Measurements from ENCODE around the gene SPATA7.

Gene SPATA7

GRCh38 chr14:88385212-88386101 lies at the start of gene SPATA7:
Gene SPATA7, plus strand, starts transcription at chr14:88385657. Its CDS starts 162 bp downstream, at chr14:88385819.
- H3K36me3 Mint-ChIP-seq (ENCODE audit: low read depth): no peaks in the 10 kb centered on the region
- H3K27me3 Mint-ChIP-seq: no peaks in the 10 kb centered on the region

GRCh38 chr14:88340357-88340756 lies 45.1 kb upstream of the SPATA7 start:
- H3K36me3 Mint-ChIP-seq (ENCODE audit: low read depth): no peaks in the 10 kb centered on the region
- H3K27me3 Mint-ChIP-seq: peaks cover 5% of the 10 kb centered on the region
- ATAC-seq (no peak), DNase-seq (no peak)
- no peaks in the 10 kb centered on the region for H3K9me3 Mint-ChIP-seq
- no peak overlapping the region for H3K27ac Mint-ChIP-seq
- no peaks in the 10 kb centered on the region for H3K4me1 Mint-ChIP-seq
- H3K4me3 Mint-ChIP-seq: no peak overlapping the region

More at GRCh38 chr14:88385212-88386101, at the start of gene SPATA7:
- H3K4me3 Mint-ChIP-seq: peak within 1 kb of the TSS; percentile 97
- DNase-seq (peak; percentile 90), ATAC-seq (peak; percentile 99)
- H3K4me1 Mint-ChIP-seq: peaks cover 18% of the 10 kb centered on the region
- H3K27ac Mint-ChIP-seq: peak within 1 kb of the TSS; percentile 82
- no peaks in the 10 kb centered on the region for H3K9me3 Mint-ChIP-seq

- Mint-ChIP-seq H3K4me1 (no peaks in the 10 kb centered on the region), H3K36me3 (ENCODE audit: low read depth) (no peaks in the 10 kb centered on the region), H3K27me3 (peaks cover 3% of the 10 kb centered on the region), H3K9me3 (no peaks in the 10 kb centered on the region), H3K27ac (no peak overlapping the region), H3K4me3 (no peak overlapping the region)
- ATAC-seq: no peak
- no peak for DNase-seq
Observed at GRCh38 chr14:88342980-88343379, 42.5 kb upstream of the SPATA7 start.

GRCh38 chr14:88346048-88346639 lies 39.3 kb upstream of the SPATA7 start:
- no peak overlapping the region for H3K4me3 Mint-ChIP-seq
- ATAC-seq (no peak), DNase-seq (no peak)
- no peaks in the 10 kb centered on the region for H3K4me1 Mint-ChIP-seq
- H3K9me3 Mint-ChIP-seq: no peaks in the 10 kb centered on the region
- H3K36me3 Mint-ChIP-seq (ENCODE audit: low read depth): no peaks in the 10 kb centered on the region
- H3K27ac Mint-ChIP-seq: no peak overlapping the region
- peaks cover 3% of the 10 kb centered on the region for H3K27me3 Mint-ChIP-seq

GRCh38 chr14:88348546-88348945 lies 36.9 kb upstream of the SPATA7 start:
- no peak for ATAC-seq
- no peaks in the 10 kb centered on the region for H3K9me3 Mint-ChIP-seq
- H3K4me3 Mint-ChIP-seq: no peak overlapping the region

GRCh38 chr14:88351966-88352691 lies 33.3 kb upstream of the SPATA7 start:
- ATAC-seq (no peak), DNase-seq (no peak)
- H3K4me3 Mint-ChIP-seq: no peak overlapping the region
- no peaks in the 10 kb centered on the region for H3K9me3 Mint-ChIP-seq
- H3K27me3 Mint-ChIP-seq: no peaks in the 10 kb centered on the region
- no peak overlapping the region for H3K27ac Mint-ChIP-seq
- H3K36me3 Mint-ChIP-seq (ENCODE audit: low read depth): no peaks in the 10 kb centered on the region
- no peaks in the 10 kb centered on the region for H3K4me1 Mint-ChIP-seq

More at GRCh38 chr14:88348546-88348945, 36.9 kb upstream of the SPATA7 start:
- Mint-ChIP-seq H3K27me3 (no peaks in the 10 kb centered on the region), H3K27ac (no peak overlapping the region), H3K4me1 (no peaks in the 10 kb centered on the region), H3K36me3 (ENCODE audit: low read depth) (no peaks in the 10 kb centered on the region)
- no peak for DNase-seq

GRCh38 chr14:88352698-88353097 lies 32.8 kb upstream of the SPATA7 start:
- Mint-ChIP-seq H3K4me3 (no peak overlapping the region), H3K27ac (no peak overlapping the region), H3K9me3 (no peaks in the 10 kb centered on the region), H3K27me3 (no peaks in the 10 kb centered on the region), H3K36me3 (ENCODE audit: low read depth) (no peaks in the 10 kb centered on the region), H3K4me1 (no peaks in the 10 kb centered on the region)
- ATAC-seq: no peak
- DNase-seq: no peak

GRCh38 chr14:88354358-88354757 lies 31.1 kb upstream of the SPATA7 start:
- H3K9me3 Mint-ChIP-seq: no peaks in the 10 kb centered on the region

GRCh38 chr14:88359500-88359899 lies 26.0 kb upstream of the SPATA7 start:
- Mint-ChIP-seq H3K4me1 (no peaks in the 10 kb centered on the region), H3K4me3 (no peak overlapping the region), H3K36me3 (ENCODE audit: low read depth) (no peaks in the 10 kb centered on the region), H3K27me3 (peaks cover 6% of the 10 kb centered on the region), H3K9me3 (no peaks in the 10 kb centered on the region), H3K27ac (no peak overlapping the region)
- ATAC-seq (no peak), DNase-seq (no peak)

More at GRCh38 chr14:88354358-88354757, 31.1 kb upstream of the SPATA7 start:
- Mint-ChIP-seq H3K36me3 (ENCODE audit: low read depth) (no peaks in the 10 kb centered on the region), H3K27ac (no peak overlapping the region), H3K4me3 (no peak overlapping the region), H3K4me1 (no peaks in the 10 kb centered on the region), H3K27me3 (peaks cover 6% of the 10 kb centered on the region)
- DNase-seq (no peak), ATAC-seq (no peak)

GRCh38 chr14:88363644-88364043 lies 21.8 kb upstream of the SPATA7 start:
- Mint-ChIP-seq H3K9me3 (no peaks in the 10 kb centered on the region), H3K27me3 (peaks cover 9% of the 10 kb centered on the region), H3K4me1 (no peaks in the 10 kb centered on the region), H3K27ac (no peak overlapping the region), H3K4me3 (no peak overlapping the region), H3K36me3 (ENCODE audit: low read depth) (no peaks in the 10 kb centered on the region)
- no peak for DNase-seq
- no peak for ATAC-seq

GRCh38 chr14:88364710-88365413 lies 20.6 kb upstream of the SPATA7 start:
- Mint-ChIP-seq H3K27ac (no peak overlapping the region), H3K9me3 (no peaks in the 10 kb centered on the region), H3K4me3 (no peak overlapping the region), H3K4me1 (no peaks in the 10 kb centered on the region), H3K36me3 (ENCODE audit: low read depth) (no peaks in the 10 kb centered on the region), H3K27me3 (peaks cover 12% of the 10 kb centered on the region)
- ATAC-seq (no peak), DNase-seq (no peak)

GRCh38 chr14:88369496-88369895 lies 16.0 kb upstream of the SPATA7 start:
- no peak overlapping the region for H3K4me3 Mint-ChIP-seq
- H3K9me3 Mint-ChIP-seq: peaks cover 6% of the 10 kb centered on the region
- ATAC-seq (no peak), DNase-seq (no peak)
- no peak overlapping the region for H3K27ac Mint-ChIP-seq
- no peaks in the 10 kb centered on the region for H3K4me1 Mint-ChIP-seq
- peaks cover 34% of the 10 kb centered on the region for H3K27me3 Mint-ChIP-seq
- no peaks in the 10 kb centered on the region for H3K36me3 Mint-ChIP-seq (ENCODE audit: low read depth)

- Mint-ChIP-seq H3K27ac (no peak overlapping the region), H3K27me3 (peaks cover 4% of the 10 kb centered on the region), H3K4me3 (no peak overlapping the region), H3K9me3 (peaks cover 2% of the 10 kb centered on the region), H3K4me1 (peaks cover 6% of the 10 kb centered on the region), H3K36me3 (ENCODE audit: low read depth) (no peaks in the 10 kb centered on the region)
- DNase-seq (no peak), ATAC-seq (no peak)
Observed at GRCh38 chr14:88379706-88380343, 5.6 kb upstream of the SPATA7 start.

GRCh38 chr14:88380405-88380804 lies 5.1 kb upstream of the SPATA7 start:
- ATAC-seq (no peak), DNase-seq (no peak)
- H3K27ac Mint-ChIP-seq: no peak overlapping the region
- peaks cover 7% of the 10 kb centered on the region for H3K4me1 Mint-ChIP-seq
- H3K4me3 Mint-ChIP-seq: no peak overlapping the region
- H3K9me3 Mint-ChIP-seq: no peaks in the 10 kb centered on the region
- H3K27me3 Mint-ChIP-seq: peaks cover 4% of the 10 kb centered on the region
- no peaks in the 10 kb centered on the region for H3K36me3 Mint-ChIP-seq (ENCODE audit: low read depth)
